GM12873 (cell line): ENCODE results near the gene CEP295NL.

Source experiments
- CTCF ChIP-seq: IDR thresholded peaks from 2 replicates; pipeline ENCODE4 v1.5.1; 2012; ENCODE audit warnings: low read depth, mild to moderate bottlenecking, moderate library complexity, low read length, control low read depth; ENCODE audit not compliant: insufficient read depth; ENCODE audit errors: missing control alignments

Gene CEP295NL

GRCh38 chr17:78920528-78920927 is 17.5 kb upstream of the CEP295NL start:
- TF ChIP-seq CTCF, result no peak

GRCh38 chr17:78919861-78920450 is 17.0 kb upstream of the CEP295NL start:
- no peak for TF ChIP-seq CTCF

- TF ChIP-seq CTCF, result no peak
Observed at GRCh38 chr17:78918979-78919378, 16.0 kb upstream of the CEP295NL start.

- no peak for TF ChIP-seq CTCF
Observed at GRCh38 chr17:78917451-78918275, 14.7 kb upstream of the CEP295NL start.

- no peak for TF ChIP-seq CTCF
Observed at GRCh38 chr17:78915872-78916632, 13.1 kb upstream of the CEP295NL start.

- TF ChIP-seq CTCF, result no peak
Observed at GRCh38 chr17:78913115-78913514, 10.1 kb upstream of the CEP295NL start.

GRCh38 chr17:78912082-78912481 is 9.1 kb upstream of the CEP295NL start:
- no peak for TF ChIP-seq CTCF
